Mesenteric fat pad (tissue), 1 donor: ENCODE data around the gene LDLRAD4. TPM values are rescaled to one million over a fixed set of nuclear protein-coding genes. Genes with fewer than 3 reads are reported as not detected.

Experiments
- DNase-seq: peaks from one replicate; pipeline ENCODE4 v3.0.0-alpha.2; 2020; ENCODE audit warnings: low spot score
- total RNA-seq: library from RNA; stranded (reverse); fragmentation: NEBNext Ultra II Directional; extraction: Animal tissue kit (Norgen Biotek cat#: 25700); gene quantifications from one replicate; pipeline ENCODE4 v1.2.1, GENCODE V29; 2021
- donor health status: DM: yes; HTN: yes; CAD: no.

LDLRAD4 gene
- total RNA-seq, 1 donor from 2014 or later: 39.6 TPM

- DNase-seq: no peak
Measured at GRCh38 chr18:13620818-13621445, 402.4 kb downstream of the LDLRAD4 start.

GRCh38 chr18:13621446-13621849, 402.9 kb downstream of the LDLRAD4 start:
- no peak for DNase-seq

DNA sequence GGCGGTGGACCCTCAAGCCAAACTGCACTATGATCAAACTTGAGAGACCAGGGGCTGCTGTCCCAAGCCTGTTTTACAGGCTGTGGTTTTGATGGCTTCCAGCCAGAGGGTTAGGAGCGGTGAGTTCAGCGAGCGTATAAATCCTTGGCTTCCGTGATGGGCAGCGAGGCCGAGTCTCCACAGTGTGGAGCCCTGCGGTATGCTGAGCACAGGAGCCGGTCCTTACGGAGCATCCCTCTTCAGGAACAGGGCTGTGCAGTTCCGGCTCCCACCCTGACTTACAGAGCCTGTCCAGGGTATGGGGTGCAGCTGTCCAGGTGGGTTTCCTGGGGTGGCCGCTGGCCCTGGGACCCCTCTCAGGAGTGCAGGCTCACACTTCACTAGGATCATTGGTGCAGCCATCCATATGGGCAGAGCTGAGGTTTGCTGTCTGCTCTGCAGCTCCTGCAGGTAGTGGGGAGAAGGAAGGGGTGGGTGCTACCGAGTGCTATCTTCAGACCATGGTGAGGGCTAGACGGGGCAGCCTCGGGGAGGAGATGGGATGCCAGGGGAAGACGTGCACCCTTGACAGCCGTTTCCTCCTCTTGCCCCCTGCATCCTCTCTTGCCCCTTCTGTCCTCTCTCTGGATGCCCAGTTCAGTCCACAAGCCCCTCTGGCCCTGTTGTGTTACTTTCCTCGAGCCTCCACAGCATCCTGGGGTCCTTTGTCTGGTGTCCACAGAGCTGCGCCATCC, 403.5 kb downstream of the LDLRAD4 start:
- DNase-seq: no peak

GRCh38 chr18:13622751-13623150, 404.2 kb downstream of the LDLRAD4 start:
- DNase-seq: no peak

GRCh38 chr18:13623348-13623747, 404.8 kb downstream of the LDLRAD4 start:
- DNase-seq: no peak

DNA sequence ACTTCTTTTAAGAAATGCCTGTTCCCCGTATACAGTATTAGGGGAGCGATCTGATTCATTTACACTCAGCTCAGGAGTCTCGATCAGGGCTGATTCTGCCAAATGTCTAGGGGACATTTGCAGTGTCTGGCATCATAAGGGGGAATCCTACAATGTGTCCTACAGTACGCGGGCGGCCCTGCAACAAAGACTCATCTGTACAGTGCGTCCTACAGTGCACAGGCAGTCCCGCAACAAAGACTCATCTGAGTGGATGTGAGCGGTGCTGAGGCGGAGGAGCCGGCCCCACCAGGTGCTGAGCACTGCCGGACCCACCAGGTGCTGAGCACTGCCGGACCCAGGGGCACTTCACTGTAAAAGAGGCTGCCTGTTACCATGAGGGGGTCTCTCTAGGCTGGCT, 405.3 kb downstream of the LDLRAD4 start:
- DNase-seq: no peak

DNA sequence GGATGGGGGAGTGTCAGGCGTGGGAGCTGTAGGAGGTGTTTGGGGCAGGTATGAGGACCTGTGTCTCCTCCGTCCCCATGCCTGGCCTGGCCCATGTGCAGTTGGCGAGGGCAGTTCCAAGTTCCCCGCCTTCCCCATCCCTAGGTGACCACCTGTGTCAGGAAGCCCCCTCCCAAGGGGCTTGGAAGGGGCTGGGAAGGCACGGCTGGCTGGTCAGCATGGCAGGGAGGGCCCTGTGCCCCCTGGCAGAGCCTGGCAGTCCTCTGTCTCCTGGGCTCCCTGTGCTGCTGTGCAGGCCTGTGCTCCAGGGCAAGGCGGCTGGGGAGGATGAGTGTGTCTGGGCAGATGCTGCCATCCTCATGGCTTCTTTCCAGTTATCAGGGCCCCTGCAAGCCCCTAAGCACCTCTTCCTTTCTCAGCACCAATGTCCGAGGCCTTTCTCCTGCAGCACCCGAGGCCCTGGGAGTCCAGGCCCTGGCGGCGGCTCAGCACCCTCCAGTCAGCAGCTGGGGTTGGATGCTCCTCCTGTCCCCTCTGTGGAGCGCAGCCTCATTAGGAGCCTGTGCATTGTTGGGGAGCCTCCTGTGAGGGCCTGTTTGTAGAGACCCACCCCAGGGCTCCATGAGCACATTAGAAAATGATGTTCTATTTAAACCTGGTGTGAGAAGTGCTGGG, 406.1 kb downstream of the LDLRAD4 start:
- DNase-seq: no peak

DNA sequence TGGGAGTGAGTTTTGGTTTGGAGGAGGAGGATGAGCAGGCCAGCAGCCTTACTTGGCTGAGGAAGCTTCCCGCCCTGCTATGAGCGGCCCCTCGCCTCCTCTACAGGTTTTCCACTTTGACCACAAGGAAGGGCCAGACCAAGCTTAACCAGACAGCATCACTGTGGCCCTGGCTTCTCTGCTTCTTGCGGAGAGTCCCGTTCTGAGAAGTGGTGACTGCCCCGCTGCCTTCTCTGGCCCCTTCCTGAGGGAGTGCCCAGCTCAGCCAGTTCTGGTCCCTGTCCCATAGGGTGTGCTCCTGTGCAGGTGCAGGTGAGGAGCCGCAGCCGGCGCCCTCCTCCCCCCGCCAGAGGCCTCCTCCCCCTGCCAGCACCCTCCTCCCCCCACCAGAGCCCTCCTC, 406.8 kb downstream of the LDLRAD4 start:
- DNase-seq: no peak

GRCh38 chr18:13625843-13626543, 407.4 kb downstream of the LDLRAD4 start:
- no peak for DNase-seq

DNA sequence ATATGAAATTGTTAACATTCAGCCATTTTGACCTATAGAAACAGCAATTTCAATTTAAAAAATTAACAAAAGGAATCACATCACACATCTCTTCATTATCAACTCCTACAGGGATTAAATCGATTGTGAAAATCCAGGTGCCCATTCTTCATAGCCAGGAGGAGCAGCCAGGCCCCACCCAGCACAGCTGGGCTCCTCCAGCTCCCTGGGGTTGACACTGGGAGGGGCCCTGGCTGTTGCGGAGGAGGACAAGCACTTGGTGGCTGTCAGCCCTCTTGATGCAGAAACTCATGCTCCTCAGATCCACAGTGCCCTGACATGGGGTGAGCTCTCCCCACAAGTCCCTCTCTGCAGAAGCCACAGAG, 408.0 kb downstream of the LDLRAD4 start:
- no peak for DNase-seq

DNA sequence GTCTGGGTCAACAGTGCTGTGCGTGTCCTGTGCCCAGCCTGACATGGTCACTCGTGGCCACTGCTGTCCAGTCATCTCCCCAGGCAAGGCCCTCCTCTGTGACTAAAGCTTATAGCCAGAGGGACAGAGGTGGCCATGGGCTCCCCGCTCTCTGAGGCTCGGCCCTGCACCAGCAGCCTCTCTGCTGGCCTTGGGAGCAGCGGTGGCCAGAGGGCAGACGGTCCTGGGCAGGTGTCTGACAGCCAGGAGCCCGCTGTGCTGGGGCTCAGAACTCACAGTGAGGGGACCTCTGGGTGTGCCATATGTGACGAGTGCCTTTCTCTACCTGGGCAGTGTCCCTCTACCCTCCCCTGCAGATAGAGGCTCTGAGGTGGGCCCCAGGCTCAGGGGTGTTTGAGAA, 409.1 kb downstream of the LDLRAD4 start:
- DNase-seq: no peak

- no peak for DNase-seq
Measured at GRCh38 chr18:13628211-13628610, 409.7 kb downstream of the LDLRAD4 start.

DNA sequence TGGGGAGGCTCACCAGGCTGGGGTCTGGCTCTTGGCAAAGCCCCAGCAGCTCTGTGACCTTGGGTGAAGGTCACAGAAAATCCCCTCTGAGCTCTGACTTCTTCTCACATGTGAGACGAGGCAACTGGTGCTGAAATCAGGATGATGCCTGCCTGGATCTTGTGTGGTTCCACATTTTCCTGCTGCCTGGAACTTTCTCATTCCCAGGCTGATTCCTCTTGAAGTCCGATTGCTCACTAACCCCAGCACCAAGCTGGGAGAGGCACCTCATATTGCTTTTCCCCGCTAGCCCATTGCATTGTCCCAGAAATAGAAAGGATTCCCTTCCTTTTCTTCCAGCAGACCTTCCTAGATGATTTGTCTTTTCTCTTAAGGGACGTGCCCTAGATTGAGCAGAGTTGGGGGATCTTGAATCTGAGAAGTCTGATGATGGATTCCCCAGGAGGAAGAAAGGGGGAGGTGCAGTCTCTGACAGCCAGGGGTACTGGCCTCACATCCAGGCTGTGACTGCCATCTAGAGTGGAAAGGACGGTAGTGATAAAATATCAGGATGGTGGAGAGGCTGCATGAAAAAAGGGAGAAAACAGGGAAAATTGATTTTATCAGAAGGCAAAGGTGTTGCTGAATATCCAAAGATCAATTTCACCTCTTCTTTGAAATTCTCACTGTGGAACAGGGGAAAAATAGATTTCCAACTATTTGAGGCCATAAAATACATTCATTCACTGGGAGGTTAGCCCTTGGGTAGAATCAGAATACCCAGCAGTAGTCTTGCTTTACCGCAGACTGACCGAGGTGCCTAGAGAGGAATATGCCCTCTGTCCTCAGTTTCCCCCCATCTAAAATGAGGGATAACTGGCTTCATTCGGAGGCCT, 411.5 kb downstream of the LDLRAD4 start:
- DNase-seq: no peak

DNA sequence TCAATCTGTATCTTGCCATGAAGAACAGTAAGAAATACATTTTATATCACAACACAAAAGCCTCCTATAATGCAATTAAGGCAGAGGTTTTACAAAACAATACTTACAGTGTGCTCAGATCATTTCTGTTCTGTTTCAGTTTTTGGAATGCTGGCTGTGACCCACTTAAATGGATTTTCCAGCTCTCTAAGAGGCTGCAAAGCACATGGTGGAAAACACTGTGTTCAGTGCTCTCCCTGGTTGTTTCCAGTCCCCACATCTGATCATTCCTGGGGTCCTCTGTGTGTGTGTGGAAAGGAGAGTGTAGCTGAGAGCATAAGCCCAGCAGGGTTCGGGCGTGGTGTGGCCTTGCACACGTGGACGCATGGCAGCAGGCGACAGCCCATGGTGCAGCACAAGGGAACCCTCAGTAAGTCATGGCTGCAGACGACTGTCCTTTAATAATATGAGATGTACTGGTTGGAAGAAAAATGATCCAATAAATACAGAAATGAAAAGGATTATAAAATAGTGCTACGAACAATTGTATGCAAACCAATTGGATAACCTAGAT, 412.2 kb downstream of the LDLRAD4 start:
- DNase-seq: no peak

DNA sequence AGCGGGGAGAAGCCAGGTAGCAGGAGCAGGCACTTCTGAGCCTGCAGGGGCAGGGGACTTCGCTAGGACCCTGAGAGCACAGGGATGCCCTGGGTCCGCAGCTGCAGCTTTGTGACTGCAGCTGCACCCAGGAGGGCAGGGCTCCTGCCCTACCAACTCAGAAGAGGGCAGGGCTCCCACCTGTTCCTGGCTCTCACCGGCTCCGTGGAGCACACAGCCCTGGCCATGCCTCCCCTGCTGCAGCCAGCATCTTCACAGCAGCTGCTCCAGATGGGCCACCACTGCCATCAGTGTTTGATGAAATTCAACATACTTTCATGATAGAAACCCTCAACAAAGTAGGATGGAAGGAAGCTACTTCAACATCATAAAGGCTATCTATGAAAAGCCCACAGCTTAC, 415.1 kb downstream of the LDLRAD4 start:
- DNase-seq: no peak

- DNase-seq: no peak
Measured at GRCh38 chr18:13635046-13635445, 416.5 kb downstream of the LDLRAD4 start.

- DNase-seq: no peak
Measured at GRCh38 chr18:13638719-13639595, 420.4 kb downstream of the LDLRAD4 start.

DNA sequence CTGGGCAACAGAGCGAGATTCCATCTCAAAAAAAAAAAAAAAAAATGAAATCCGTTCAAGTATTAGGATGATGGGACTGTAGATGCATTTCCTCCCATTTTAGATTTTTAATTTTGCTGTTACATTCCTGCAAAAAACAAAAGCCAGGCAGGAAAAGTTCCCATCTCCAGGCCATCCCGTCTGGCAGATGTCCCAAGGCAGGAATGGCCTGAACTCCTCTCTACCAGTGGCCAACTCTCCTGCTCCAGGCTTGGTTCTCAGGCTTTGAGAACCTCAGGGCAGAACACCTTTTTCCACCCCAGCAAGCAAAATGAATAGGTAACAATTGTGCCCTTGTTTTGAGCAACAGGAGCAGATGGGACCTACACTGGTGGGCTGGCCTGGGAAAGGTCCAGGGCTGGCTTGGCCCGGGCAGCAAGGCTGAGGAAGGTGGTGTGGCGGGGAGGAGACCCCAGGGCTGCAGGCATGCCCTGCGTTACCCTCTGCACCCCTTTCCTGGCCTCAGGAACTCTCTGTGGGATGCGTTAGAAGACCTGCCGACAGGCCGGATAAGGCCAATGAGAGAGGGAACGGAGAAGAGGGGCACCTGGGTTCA, 421.8 kb downstream of the LDLRAD4 start:
- no peak for DNase-seq
